HG03108 (cell line): ENCODE results near the gene HSPH1.

ENCODE experiments used
- ATAC-seq: cut with Tn5 transposase; IDR thresholded peaks from one replicate; pipeline ENCODE4 v1.9.1; 2021; ENCODE audit warnings: moderate library complexity; ENCODE audit not compliant: unreplicated experiment

The HSPH1 gene

DNA sequence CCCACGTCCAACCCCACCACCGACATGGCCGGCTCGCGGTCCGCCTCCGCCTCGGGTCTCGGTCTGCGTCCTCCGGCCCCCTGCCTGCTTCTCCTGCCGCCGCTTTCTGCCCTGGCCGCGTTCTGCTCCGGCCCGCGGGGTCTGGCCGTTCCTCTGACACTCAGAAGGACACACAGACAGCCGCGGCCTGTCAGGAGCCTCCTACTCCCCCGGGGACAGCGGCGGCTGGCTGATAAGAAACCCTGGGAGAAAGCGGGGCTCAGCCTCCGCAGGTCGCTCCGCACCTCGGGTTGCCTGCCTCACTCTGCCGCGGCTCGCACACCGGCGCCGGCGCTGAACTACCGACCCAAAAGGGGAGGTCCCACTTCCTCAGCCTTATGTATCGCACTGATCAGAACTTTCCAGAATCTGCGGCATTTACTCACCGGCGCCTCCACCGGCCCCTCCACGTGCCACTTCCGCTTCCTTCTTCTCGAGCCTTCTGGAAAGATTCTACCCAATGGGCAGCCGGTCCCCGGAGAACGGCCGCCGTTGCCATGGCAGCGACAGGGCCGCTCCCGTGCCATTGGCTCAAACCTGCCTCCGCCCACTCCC lies at the start of gene HSPH1:
TSS of gene HSPH1 (minus strand) at position 348 of the 594 bp plus-strand sequence. CDS start at position 26, 322 bp downstream.
- peak; percentile 75 for ATAC-seq

DNA sequence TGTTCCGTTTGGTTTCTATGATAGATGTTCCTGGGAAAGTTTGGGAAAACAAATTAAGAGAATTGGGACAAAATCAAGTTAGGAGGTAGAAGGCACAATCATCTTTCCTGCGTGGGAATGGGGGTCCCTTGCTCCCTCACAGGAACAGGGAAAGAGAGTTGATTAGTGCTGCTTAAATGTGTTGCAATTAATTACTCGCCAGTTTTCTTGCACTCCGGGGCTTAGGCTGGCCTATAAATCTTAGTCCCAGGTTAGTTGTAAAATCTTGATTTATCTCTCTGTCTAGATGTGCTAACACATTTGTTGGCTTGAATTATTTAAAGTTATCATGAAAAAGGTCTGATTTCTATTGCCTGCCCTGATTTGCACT lies 48.1 kb upstream of the HSPH1 start:
- ATAC-seq, result no peak

DNA sequence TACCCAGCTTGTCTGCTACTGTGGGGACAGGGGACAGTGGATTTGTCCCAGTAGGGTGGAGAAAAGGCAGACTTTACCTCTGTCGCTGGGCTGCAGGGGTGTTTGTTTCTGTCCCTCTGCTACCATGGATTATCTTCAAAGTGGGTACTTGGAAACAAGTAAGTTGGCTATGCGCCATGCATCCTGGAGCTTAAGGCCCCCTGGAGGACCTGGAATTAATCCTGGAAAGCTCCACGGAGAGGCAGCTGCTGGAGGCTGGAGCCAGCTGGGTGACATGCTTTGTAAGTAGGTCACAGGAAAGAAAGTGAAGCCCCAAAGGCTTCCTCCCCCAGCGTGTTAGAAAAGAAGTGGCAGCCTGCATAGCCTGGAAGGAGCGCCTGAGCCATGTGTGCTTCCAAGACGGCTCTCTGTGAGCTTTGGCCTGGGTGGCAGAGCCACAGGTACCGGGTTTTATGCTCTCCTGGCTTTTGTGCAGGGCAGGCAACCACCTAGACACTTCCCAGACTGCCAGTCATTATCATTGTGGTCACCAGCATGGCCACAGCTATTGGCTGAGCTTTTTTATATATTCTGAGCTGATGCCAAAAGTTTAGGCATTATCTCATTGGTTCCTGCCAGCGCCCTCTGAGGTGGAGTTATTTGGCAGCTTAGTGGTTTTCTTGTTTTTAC lies 47.6 kb upstream of the HSPH1 start:
- no peak for ATAC-seq

DNA sequence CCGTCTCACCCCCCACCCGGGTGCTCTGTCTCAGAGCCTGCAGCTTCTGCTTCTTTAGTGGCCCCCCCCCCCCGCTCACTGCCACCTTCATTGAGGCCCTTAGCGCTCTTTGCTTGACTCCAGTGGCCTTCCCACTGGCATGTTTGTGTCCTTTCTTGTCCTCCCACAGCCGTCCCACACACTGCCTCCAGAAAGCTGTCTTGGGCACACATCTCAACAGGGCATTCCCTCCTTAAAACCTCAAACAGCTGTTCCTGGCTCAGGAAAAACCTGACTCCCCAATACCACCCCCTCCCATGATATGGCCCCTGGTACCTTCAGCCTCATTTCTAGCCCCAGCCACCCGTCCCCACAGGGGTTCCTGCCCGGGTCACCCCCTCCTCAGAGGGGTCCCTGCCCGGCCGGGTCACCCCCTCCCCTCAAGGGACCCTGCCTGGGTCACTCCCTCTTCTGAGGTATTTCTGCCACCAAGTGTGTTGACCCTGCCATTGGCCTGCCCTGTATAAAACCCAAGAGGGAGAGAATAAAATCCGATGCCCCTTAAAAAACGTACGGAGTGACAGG lies 46.9 kb upstream of the HSPH1 start:
- no peak for ATAC-seq

DNA sequence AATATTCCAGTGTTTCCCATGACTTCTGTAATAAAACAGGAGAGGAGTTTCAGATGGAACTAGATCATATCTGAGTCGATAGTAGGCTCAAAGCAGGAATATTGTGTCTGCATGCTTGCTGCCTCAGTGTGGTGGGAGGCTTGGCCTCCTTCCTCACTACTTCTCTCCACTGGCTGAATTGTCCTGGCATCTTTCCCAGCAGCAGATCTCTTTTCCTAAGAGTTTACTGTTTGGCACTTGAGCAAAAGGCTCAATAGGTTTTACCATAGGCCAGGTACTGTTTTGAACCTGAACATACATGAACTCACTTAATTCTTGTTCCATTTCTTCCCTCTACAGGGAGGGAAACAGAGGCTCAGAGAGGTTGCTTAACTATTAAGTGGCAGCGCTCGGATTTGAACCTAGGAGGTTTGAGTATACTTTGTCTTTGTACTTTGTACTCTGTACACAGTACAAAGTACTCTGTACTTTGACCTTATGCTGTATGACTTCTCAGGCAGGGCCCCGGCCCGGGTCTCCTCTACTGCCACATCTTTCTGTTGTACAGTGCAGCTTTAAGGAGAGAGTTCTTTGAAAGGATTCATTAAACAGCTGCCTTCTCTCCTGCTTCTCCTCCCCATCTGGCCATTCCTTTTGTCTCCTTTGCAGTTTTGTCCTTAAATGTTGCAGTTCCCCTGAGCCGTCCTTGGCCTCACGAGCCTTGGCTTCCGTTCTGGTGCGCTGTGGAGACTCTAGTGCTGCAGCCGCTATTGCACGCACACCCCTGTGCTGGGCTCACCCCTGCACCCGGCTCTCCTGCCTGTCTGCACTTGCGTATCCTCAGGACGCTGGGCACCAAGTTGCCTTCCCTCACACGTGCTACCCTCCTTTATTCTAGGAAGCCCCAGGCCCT lies 46.2 kb upstream of the HSPH1 start:
- ATAC-seq, result no peak

DNA sequence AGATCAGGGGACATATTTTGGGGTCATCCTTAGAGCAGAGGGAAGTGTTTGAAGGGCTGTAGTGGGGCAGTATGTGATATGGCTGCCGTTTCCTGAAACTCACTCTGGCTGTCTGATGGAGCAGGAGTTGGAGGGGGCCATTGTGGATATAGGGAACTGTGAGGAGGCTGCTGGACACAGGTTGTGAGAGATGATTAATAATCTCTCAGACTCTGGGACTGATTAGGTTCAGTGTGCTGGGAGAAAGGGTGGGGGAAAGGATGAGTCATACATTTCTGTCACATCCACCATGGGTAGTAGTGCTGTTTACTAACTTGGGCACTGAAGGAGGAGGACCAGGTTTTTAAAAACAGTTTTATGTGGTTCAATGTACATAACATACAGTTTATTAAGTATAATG lies 42.9 kb upstream of the HSPH1 start:
- ATAC-seq, result no peak

DNA sequence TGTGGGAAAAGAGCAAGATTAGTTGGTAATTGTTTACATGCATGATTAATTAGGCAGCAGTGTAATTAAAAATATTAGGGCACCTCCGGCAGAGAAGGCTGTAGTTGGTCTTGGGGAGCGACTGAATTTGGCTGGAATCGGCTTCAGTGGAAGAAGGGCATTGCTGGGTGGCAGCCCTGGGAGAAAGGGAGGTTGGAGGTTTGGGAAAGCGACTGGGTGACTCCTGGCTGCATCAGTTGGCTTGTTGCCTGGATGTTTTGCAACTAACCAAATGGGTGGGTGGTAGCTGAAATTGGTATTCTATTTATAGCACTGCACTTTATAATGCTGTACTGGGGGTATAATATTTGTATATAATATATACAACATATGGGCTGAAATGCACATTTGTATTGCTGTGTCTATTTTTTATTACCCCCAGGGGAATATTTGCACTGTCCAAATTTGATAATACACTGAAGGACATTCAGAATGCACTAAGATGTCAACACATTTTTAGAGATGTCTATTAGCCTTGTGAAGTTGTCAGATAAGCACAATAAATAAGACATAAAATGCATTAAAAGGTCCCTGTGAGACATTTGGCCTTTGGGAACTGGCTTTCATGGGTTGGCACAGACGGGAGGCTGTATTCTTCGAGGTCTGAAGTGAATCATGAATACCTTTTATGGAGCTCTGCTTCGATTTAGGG lies 39.8 kb upstream of the HSPH1 start:
- ATAC-seq, result no peak

DNA sequence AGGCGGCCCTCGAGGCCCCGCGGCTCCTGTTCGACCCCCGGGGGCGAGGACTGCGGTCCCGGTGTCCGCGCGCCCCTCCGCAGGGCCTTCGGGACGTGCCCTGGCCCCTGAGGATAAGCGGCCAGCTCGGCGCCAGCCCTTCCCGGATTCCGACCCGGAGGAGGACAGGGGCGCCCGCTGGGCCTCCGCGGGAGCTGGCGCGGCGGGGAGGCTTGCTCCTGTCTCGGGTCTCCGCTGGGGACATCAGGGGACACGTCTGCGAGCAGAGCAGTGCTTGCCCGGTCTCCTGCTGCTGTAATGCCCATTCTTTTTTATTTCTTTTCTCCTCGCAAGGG lies 38.9 kb upstream of the HSPH1 start:
- peak; percentile 13 for ATAC-seq

DNA sequence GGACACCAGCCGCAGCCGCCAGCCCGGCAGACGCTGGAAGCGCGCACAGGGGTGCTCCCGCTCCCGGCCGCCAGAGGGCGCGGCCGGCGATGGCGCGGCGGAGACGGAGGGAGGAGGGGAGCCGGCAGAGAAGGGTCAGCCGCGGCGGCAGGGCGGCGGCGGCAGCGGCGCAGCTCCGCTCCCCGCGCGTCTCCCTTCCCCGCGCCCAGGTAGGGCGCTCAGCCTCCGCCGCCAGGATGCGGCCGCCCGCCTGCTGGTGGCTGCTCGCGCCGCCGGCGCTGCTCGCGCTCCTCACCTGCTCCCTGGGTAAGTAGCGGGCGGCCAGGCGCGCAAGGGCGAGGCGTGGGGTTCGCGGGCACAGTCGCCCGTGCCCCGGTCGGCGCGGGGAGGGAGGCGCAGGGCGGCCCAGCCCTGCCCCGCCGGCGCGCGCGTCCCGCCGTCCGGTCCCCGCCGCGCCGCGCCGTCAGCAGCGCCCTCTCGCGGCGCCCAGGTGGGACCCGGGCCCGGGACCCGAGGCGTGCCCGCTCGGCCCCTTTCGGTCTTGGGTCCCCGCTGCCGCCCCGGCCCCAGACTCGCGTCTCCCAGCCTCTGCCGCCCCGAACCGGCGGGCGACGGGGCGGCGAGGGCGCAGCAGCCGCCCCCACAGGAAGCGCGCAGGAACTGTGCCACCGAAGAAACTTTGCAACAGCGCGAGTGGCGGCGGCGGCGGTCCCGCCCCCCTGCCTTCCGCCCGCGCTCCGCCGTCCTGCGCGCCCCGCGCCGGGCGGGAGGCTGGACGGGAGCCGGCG lies 38.3 kb upstream of the HSPH1 start, which contains the start of gene B3GLCT:
TSS of gene B3GLCT (plus strand) at position 127 of the 788 bp plus-strand sequence. CDS start at position 237, 110 bp downstream.
- peak; percentile 75 for ATAC-seq

DNA sequence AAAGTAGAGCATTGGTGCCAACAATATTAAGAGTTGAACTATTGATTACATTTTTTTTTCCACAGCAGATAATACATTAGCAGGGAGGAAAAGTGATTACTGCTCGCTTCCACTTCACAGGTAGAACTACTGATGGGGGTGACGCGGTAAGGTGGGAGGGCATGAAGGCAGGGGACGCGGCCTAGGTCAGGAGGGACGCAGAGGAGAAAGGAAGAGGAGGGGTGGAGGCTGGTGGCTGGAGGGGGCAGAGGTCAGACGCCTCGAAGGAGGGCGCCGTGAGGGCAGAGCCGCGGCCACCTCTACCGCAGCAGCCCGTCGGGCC lies 37.8 kb upstream of the HSPH1 start:
- no peak for ATAC-seq

DNA sequence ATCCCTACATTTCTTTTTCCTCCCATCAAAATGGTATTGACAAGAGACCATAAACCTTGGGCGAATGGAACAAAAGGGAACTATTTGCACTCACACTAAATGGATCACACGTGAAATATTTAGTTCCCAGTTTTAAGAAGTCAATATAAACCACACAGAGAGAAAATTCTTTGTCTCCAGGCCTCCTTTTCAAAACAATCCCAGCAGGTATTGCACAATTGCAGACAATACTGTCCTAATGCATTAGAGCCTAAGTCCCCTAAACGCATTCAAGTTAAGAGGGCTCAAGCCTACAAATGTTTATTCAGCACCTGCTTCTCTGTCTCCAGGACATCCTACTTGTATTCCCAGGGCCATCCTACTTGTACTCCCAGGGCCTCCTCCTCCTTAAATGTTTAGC lies 36.8 kb upstream of the HSPH1 start:
- no peak for ATAC-seq

DNA sequence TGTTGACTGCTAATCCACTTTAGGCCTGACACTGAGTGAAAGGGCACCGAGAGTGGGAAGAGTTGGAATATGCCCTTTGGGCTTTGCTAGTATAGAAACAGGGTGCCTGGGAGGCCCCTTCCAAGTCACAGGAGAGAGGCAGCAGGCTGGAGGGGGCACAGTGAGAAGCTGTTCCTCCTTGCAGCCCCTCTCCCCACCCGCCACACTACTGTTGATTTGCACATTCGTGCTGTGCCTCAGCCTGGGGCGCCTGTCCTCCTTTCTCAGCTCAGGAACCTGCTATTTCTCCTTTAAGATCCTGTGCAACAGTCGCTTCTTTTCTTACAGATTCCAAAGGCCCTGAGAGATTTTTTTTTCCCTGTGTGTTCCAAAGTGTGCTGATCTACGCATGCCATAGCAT lies 35.3 kb upstream of the HSPH1 start:
- no peak for ATAC-seq

DNA sequence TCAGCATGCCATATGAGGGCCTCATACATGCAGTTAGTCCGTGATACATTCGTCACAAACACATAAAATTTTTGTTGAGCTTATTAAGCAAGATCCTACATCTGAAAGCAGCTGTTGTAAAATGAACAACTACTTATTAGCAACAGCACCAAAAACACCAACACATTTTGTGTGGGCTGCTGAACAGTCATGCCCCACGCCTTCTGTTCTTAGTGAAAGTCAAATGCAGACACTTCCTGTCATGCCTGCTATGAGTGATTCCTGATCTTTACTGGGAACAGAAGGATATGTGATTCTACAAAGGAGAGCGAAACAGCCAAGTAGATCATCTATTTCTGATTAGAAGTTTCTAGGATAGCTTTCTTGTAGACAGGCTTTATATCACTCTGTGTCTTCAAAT lies 33.9 kb upstream of the HSPH1 start:
- ATAC-seq, result no peak

DNA sequence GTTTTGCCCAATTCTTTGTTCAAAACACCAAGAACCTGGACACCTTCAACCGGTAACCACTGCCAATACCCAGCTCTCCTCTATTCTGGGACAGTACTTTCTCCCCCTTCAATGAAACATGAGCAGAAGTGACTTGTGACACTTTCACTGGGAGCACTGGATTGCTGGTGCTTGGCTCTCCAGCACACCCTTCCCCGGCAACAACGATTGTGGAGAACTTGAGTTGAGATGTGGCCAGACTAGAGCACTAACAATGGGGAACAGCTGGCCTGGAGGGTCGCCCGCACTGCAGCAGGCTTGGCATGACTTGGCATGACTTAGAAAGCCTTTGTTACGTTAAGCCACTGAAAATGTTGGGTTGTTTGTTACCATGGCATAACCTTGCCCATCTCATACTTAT lies 30.6 kb upstream of the HSPH1 start:
- no peak for ATAC-seq

DNA sequence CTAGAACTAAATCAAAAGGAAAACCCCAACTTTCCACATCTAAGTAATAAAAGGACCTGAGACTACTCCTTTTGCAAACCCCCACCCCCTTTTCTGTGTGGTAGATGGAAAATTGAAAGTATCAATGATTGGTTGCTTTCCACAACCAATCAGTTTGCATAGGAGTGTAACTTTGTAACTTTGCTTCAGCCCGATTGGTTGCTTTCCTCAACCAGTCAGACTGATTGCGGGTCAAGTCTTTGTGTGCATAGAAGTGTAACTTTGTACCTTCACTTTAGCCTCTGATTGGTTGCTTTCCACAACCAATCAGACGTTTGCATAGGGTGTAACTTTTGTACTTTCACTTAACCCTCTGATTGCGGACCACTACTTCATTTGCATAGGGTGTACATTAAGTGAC lies 30.0 kb upstream of the HSPH1 start:
- no peak for ATAC-seq

DNA sequence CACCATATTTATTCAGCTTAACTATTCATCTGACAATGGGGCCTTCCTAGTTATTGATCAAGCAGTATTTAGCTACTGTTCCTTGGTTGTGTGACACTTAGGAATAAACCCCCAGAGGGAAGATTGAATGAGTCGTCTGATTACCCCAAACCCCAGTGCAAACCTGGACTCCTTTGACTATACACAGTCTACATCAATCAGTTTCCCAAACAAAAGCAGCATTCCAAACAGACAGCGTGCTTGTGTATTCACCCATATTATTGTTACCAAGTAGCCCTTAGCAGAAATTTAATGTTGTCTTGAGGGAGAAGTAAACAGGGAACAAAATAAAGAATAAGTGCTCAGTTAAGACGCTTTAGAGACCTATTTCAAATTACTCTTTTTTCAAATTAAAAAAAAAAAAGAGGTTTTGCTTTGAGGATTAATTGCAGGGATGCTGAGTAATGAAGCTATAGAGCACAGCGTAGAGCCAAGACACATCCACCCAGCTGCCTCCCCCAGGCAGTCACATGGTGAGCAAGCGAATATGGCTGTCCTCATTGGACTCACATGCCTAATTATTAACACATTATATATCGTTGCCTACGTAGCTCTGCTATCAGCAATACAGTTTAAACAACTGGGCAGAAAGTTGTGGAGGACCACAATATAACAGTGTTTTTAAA lies 23.4 kb upstream of the HSPH1 start:
- no peak for ATAC-seq

DNA sequence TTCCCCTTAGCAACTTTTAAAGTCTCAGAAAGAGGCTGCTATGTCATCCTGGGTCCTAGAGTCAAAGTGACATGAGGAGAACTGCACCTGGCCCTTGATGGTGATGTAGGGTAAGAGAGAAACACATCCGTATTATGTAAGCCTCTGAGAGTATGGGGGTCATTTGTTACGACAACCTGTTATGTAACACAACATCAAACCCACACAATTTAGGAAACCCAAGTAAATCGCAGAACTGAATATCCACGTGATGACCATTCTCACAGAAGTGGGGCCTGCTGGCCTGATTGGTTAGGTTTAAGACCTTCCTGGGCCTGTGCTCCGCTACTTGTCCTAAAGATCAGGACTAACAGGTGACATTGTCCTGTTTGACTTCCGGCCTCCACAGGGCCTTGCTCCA lies 22.7 kb upstream of the HSPH1 start:
- no peak for ATAC-seq

DNA sequence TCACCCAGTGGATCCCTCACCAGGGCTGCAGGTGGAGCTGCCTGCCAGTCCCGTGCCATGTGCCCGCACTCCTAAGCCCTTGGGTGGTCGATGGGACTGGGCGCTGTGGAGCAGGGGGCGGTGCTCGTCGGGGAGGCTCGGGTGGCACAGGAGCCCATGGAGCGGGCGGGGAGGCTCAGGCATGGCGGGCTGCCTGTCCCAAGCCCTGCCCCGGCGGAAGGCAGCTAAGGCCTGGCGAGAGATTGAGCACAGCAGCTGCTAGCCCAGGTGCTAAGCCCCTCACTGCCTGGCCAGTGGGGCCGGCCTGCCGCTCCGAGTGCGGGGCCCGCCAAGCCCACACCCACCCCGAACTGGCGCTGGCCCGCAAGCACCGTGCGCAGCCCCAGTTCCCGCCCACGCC lies 21.3 kb upstream of the HSPH1 start:
- ATAC-seq, result no peak

DNA sequence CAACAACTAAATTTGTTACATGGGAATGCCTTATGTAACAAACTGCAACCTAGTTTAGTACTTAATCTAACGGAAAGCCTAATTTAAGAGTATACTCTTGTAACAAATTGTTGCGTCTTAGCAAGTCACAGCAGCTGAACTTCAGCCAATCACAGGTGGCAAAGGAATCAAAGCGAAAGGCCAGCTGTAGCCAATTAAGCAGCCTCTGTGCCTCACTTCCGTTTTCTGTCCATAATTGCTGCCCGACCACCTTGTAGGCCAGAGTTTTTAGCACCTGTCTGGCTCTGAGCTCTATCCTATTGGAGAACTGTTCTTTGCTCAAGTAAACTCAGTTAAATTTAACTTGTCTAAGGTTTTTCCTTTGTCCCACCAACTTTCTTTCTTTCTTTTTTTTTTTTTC lies 18.1 kb upstream of the HSPH1 start:
- ATAC-seq, result no peak

DNA sequence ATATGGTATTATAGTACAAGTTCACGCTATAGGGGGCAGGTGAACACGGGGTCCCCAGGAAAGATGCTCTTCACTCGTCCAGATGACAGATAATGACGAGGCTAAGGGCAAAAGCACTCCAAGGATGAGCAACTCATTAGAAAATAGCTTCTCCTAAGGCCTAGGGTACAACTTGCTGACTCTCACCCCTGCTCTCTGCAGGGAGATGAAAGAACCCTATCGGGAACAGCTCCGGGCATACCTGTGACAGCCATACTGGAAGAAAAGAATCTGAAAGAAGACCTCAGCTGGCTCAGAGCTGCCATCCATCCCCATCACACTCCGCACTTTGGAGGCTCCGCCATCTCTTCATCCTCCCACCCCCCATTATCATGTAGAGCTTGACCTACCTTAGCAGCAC lies 17.5 kb upstream of the HSPH1 start:
- no peak for ATAC-seq
